ENCODE measurements around the gene POMGNT2.

GRCh38 chr3:43142472-43142871 is 36.6 kb upstream of the POMGNT2 start:
- TF ChIP-seq, protein P1, sequence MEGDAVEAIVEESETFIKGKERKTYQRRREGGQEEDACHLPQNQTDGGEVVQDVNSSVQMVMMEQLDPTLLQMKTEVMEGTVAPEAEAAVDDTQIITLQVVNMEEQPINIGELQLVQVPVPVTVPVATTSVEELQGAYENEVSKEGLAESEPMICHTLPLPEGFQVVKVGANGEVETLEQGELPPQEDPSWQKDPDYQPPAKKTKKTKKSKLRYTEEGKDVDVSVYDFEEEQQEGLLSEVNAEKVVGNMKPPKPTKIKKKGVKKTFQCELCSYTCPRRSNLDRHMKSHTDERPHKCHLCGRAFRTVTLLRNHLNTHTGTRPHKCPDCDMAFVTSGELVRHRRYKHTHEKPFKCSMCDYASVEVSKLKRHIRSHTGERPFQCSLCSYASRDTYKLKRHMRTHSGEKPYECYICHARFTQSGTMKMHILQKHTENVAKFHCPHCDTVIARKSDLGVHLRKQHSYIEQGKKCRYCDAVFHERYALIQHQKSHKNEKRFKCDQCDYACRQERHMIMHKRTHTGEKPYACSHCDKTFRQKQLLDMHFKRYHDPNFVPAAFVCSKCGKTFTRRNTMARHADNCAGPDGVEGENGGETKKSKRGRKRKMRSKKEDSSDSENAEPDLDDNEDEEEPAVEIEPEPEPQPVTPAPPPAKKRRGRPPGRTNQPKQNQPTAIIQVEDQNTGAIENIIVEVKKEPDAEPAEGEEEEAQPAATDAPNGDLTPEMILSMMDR (optimal IDR thresholded peaks at IDR 0.05 in 1 of 3, IDR thresholded peaks at IDR 0.05 in 1 of 3, conservative IDR thresholded peaks at IDR 0.05 in 1 of 3; ENCODE audit: extremely low read depth in 1 of 3, insufficient read depth in 2 of 3, low read length in 3 of 3), result no peak
- no peak for TF ChIP-seq EZH2 (IDR thresholded peaks at IDR 0.05; ENCODE audit: low read length)
